GM12873 (cell line): Measurements from ENCODE around the gene KRT38.

Source experiments
- TF ChIP-seq, protein P1 (sequence below): IDR thresholded peaks from 2 replicates; pipeline ENCODE4 v1.5.1; 2012; ENCODE audit warnings: low read depth, mild to moderate bottlenecking, moderate library complexity, low read length, control low read depth; ENCODE audit not compliant: insufficient read depth; ENCODE audit errors: missing control alignments

KRT38 gene

DNA sequence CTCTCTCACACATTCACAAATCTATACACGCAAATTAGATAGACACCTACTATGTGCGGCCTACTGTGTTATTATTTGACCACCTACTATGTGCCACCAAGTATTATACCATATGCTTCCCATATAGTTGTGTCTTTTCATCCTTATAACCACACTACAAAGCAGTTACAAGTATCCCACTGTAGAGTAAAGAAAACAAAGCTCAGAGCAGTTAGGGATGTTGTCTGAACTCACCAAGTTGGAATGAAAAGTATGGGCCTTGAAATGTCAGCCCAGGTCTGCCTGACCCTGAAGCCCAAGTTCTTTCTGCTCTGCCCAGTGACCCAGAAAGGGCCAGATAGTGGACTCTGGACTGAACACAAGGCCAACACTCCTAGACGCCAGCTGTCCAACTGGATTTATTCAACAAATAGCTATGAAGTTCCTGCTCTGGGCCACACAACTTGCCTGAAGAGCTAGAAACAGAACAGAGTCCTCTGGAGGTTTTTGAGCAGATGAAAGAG lies 24.9 kb downstream of the KRT38 start:
- TF ChIP-seq, protein P1, sequence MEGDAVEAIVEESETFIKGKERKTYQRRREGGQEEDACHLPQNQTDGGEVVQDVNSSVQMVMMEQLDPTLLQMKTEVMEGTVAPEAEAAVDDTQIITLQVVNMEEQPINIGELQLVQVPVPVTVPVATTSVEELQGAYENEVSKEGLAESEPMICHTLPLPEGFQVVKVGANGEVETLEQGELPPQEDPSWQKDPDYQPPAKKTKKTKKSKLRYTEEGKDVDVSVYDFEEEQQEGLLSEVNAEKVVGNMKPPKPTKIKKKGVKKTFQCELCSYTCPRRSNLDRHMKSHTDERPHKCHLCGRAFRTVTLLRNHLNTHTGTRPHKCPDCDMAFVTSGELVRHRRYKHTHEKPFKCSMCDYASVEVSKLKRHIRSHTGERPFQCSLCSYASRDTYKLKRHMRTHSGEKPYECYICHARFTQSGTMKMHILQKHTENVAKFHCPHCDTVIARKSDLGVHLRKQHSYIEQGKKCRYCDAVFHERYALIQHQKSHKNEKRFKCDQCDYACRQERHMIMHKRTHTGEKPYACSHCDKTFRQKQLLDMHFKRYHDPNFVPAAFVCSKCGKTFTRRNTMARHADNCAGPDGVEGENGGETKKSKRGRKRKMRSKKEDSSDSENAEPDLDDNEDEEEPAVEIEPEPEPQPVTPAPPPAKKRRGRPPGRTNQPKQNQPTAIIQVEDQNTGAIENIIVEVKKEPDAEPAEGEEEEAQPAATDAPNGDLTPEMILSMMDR = no peak

DNA sequence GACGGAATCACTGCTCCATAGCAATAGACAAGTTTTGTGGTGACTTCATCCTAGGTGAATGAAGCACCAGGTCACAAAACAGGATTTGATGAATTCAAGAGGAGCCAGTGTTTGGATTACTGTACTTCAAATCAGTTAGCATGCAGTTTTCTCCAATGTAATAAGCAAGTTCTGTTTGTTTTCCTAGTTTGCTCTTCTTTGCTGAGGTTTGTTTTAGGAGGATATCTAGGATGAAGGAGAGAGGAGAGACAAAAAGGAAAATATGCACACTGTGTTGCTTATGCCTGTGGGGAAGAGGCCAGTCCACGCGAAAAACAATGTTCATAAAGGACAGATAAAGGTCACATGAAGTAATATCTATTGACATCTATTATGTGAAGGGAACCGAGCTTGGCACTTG lies 25.4 kb downstream of the KRT38 start:
- TF ChIP-seq, protein P1 = no peak

DNA sequence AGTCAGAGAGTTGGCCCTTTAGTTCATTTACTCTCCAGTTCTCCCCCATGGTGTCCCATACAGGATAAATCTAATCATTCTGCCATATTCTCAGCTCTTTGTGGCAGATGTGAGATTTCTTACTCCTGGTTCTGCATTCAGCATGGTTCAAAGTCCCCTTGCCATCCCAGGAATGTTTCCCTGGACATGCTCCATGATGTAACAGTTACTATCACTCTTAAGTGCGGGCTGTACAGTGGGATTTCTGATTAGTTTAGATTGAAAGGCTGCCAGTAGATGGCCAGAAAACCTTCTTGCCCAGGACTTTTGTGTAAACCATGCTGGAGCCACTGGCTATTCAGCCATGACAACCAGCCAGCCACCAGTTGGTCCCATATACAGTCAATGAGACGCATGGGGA lies 26.8 kb downstream of the KRT38 start:
- TF ChIP-seq, protein P1 = no peak

DNA sequence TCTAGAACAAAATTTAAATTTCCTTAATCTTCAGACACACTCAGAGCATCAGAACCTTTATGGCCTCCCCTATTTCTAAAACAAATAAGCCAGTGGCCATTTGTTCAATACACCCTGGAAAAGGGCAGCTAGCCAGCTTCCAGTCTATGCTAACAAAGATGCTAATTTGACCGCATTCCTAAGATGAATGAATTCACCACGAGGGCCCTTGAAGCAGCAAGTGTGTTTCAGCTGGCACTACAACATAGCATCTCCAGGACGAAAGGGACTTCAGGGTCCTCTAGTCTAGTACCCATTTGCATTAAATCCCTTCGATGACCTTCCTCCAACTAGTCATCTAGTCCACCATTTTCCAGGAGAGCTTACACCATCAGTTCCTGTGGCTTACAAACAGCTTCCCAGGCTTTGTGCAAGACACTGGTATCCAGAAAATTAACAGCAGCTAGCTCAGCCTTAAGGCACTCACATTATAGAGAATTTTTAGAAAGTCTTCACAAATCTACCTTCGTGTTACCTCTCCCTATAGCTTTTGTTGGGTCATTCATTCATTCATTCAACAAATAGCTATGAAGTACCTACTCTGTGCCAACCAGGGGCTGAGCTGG lies 27.3 kb downstream of the KRT38 start:
- TF ChIP-seq, protein P1 = no peak

DNA sequence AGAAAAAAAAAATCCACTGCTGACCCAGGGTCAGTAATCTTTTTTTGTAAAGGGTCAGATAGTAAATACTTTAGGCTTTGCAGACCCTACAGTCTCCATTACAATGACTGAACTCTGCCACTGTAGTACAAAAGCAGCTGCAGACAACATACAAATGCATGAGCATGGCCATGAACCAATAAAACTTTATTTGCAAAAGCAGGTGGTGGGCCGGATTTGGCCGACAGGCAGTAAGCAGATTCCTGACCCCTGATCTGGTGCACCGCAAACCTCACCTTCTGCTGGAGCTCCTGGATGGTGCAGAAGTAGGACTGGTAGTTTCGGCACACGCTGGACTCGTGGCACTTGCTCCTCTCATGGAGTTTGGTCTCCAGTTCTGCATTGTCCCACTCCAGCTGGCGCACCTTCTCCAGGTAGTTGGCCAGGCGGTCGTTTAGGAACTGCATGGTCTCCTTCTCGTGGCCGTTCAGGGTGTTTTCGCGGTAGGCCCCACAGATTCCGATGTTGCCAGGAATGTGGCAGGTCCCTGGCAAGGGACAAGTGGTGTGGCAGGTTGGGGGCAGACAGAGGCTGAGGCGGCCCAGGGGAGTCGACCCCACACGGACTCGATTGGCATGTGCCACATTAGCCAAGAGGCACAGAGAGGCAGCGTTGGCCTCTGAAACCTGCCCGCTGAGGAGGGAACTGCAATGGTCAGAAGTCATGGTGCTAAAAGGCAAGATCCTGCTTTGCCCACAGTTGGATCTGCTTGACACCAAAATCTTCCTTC lies 29.5 kb downstream of the KRT38 start:
- TF ChIP-seq, protein P1 = no peak

DNA sequence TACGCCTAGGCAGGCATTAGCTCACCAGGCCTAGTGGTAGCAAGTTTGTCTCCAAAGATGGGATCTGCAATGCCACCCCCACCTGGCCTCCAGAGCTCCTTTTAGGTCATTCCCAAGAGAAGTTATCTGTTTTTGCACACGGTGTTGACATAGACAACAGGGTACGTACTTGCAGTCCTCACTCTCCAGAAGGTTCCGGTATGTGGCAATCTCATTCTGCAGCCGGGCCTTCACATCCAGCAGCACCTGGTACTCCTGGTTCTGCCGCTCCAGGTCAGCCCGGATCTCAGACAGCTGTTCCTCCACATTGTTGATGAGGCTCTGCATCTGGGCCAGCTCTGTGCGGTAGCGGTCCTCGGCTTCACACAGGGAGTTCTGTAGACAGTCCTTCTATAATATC lies 33.6 kb downstream of the KRT38 start:
- TF ChIP-seq, protein P1 = no peak

DNA sequence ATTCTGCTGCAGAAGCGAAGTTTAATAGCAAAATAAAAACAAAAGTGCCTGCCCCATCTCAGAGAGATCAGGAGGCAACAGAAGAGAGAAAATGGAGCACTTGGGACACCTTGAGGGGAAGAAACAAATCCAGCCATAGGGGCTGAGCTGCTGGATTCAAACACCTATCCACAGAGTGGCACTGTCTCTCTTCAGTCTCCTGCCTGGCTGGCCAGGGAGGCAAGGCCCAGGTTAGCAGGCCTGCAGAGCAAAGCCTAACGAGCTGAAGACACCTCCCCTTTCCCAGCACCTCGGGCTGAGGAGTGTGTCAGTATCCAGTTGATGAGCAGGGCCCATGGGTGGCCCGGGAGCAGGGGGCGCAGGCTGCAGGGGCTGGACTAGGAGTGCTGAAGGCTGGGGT lies 34.6 kb downstream of the KRT38 start:
- TF ChIP-seq, protein P1 = no peak
